Measurements from ENCODE around the gene CYP2W1.

- TF ChIP-seq ESRRA (IDR thresholded peaks at IDR 0.05; ENCODE audit: borderline replicate concordance, low read length) (no peak), POLR2AphosphoS2 (conservative IDR thresholded peaks at IDR 0.05; ENCODE audit: low read length) (no peak; the same call in none of the 2 replicates), MYC (IDR thresholded peaks at IDR 0.05; ENCODE audit: borderline replicate concordance, low read length) (no peak), CHD2 (IDR thresholded peaks at IDR 0.05; ENCODE audit: low read length, partially characterized antibody) (no peak), SREBF2 (IDR thresholded peaks at IDR 0.05) (no peak), CEBPB (IDR thresholded peaks at IDR 0.05) (no peak), NFE2L2 (conservative IDR thresholded peaks at IDR 0.05; ENCODE audit: low read length) (no peak), FOSL2 (IDR thresholded peaks at IDR 0.05) (no peak), FOSL2 (CRISPR knock-in tag; IDR thresholded peaks at IDR 0.05) (no peak), MAZ (IDR thresholded peaks at IDR 0.05; ENCODE audit: borderline replicate concordance, low read depth, low read length) (no peak), CTCF (IDR thresholded peaks at IDR 0.05) (no peak), EHMT2 (IDR thresholded peaks at IDR 0.05; ENCODE audit: low read depth) (no peak)
These were observed 18.4 kb upstream of the CYP2W1 start for GRCh38 chr7:964401-965231.
